ENCODE data around the gene TACC2. TPM values are rescaled to one million over a fixed set of nuclear protein-coding genes. Genes with fewer than 3 reads are reported as not detected.

Gene TACC2
- total RNA-seq, 2 experiments from 2014 or later: not detected

DNA sequence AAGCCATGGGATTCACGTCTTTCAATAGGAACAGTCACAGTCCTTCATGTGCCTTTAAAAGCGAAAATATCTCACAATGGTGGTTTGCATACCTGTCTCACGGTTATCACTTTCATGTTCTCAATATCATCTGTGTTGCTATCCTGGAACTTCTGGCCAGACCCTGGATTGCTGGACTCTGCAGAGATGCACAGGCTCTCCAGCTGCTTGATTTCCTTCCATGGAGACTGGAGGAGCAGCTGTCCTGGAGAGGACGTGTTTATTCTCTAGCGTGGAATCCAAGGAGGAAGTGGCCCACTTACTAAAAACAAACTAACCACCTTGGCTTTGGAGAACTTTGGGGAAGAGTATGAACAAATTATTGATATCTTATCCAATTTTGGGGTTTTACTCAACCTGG lies 298.6 kb downstream of the TACC2 start:
- no peaks in the 10 kb centered on the region for H3K27me3 ChIP-seq (ENCODE audit: control insufficient read depth in 1 of 2, insufficient read depth in 2 of 2, low read length in 2 of 2)
- no peak for TF ChIP-seq CTCF (IDR thresholded peaks at IDR 0.05)
- H3K36me3 ChIP-seq (ENCODE audit: insufficient read depth, low read length): no peaks in the 10 kb centered on the region
- H3K27ac ChIP-seq (ENCODE audit: low read depth in 1 of 2, low read length in 2 of 2): no peak overlapping the region
- no peak overlapping the region for H3K27ac Mint-ChIP-seq
- H3K36me3 Mint-ChIP-seq (ENCODE audit: low read depth): no peaks in the 10 kb centered on the region
- H3K4me1 ChIP-seq (ENCODE audit: insufficient read depth, low read length): no peaks in the 10 kb centered on the region
- H3K4me1 Mint-ChIP-seq (ENCODE audit: low read depth): no peaks in the 10 kb centered on the region
- DNase-seq (no peak), ATAC-seq (ENCODE audit: poor library complexity) (no peak)
- ChIA-PET CTCF (no interaction called here), POLR2A (no interaction called here)
- H3K4me3 ChIP-seq (ENCODE audit: low read length): no peak overlapping the region
- no peaks in the 10 kb centered on the region for H3K9me3 ChIP-seq (ENCODE audit: control insufficient read depth in 1 of 2, insufficient read depth in 1 of 2, low read length in 2 of 2)
- H3K9me3 Mint-ChIP-seq: no peaks in the 10 kb centered on the region
- H3K27me3 Mint-ChIP-seq: no peaks in the 10 kb centered on the region
- intact Hi-C loops (cut with DNase I, micrococcal nuclease): no loop called here
- H3K4me3 Mint-ChIP-seq: no peak overlapping the region

- Mint-ChIP-seq H3K27ac (no peak overlapping the region), H3K4me1 (ENCODE audit: low read depth) (no peaks in the 10 kb centered on the region), H3K4me3 (no peak overlapping the region), H3K9me3 (no peaks in the 10 kb centered on the region), H3K27me3 (no peaks in the 10 kb centered on the region), H3K36me3 (ENCODE audit: low read depth) (no peaks in the 10 kb centered on the region)
- no peak overlapping the region for H3K27ac ChIP-seq (ENCODE audit: low read depth in 1 of 2, low read length in 2 of 2)
- H3K4me1 ChIP-seq (ENCODE audit: insufficient read depth, low read length): peaks cover under 1% of the 10 kb centered on the region
- ATAC-seq (ENCODE audit: poor library complexity) (no peak), DNase-seq (no peak)
- CTCF ChIA-PET: no interaction called here
- intact Hi-C loops (cut with DNase I, micrococcal nuclease): no loop called here
- H3K9me3 ChIP-seq (ENCODE audit: control insufficient read depth in 1 of 2, insufficient read depth in 1 of 2, low read length in 2 of 2): no peaks in the 10 kb centered on the region
- no peak overlapping the region for H3K4me3 ChIP-seq (ENCODE audit: low read length)
- no peaks in the 10 kb centered on the region for H3K36me3 ChIP-seq (ENCODE audit: insufficient read depth, low read length)
- H3K27me3 ChIP-seq (ENCODE audit: control insufficient read depth in 1 of 2, insufficient read depth in 2 of 2, low read length in 2 of 2): no peaks in the 10 kb centered on the region
- no peak for TF ChIP-seq CTCF (IDR thresholded peaks at IDR 0.05)
- POLR2A ChIA-PET: no interaction called here
Measured at GRCh38 chr10:122288262-122288661, 299.3 kb downstream of the TACC2 start.

GRCh38 chr10:122288917-122289316 lies 300.0 kb downstream of the TACC2 start:
- Histone ChIP-seq H3K36me3 (ENCODE audit: insufficient read depth, low read length) (no peaks in the 10 kb centered on the region), H3K4me3 (ENCODE audit: low read length) (no peak overlapping the region), H3K27ac (ENCODE audit: low read depth in 1 of 2, low read length in 2 of 2) (no peak overlapping the region), H3K9me3 (ENCODE audit: control insufficient read depth in 1 of 2, insufficient read depth in 1 of 2, low read length in 2 of 2) (no peaks in the 10 kb centered on the region), H3K27me3 (ENCODE audit: control insufficient read depth in 1 of 2, insufficient read depth in 2 of 2, low read length in 2 of 2) (no peaks in the 10 kb centered on the region), H3K4me1 (ENCODE audit: insufficient read depth, low read length) (peaks cover 7% of the 10 kb centered on the region)
- intact Hi-C loops (cut with DNase I, micrococcal nuclease): no loop called here
- Mint-ChIP-seq H3K4me1 (ENCODE audit: low read depth) (no peaks in the 10 kb centered on the region), H3K4me3 (no peak overlapping the region), H3K36me3 (ENCODE audit: low read depth) (no peaks in the 10 kb centered on the region), H3K27me3 (no peaks in the 10 kb centered on the region), H3K27ac (no peak overlapping the region), H3K9me3 (no peaks in the 10 kb centered on the region)
- DNase-seq (no peak), ATAC-seq (ENCODE audit: poor library complexity) (no peak)
- ChIA-PET POLR2A (no interaction called here), CTCF (interaction anchor here (1.7 kb wide), 1 partner anchor 10 kb away, joined by 4 read pairs; no protein-coding TSS in a partner anchor)
- no peak for TF ChIP-seq CTCF (IDR thresholded peaks at IDR 0.05)
